GM19043 (cell line): ENCODE measurements around the gene SH3BP4.

Experiments used
- ATAC-seq: cut with Tn5 transposase; IDR thresholded peaks from one replicate; pipeline ENCODE4 v1.9.1; 2021; ENCODE audit warnings: low read depth; ENCODE audit not compliant: unreplicated experiment

Gene SH3BP4

GRCh38 chr2:235032466-235032865 is 80.6 kb downstream of the SH3BP4 start:
- no peak for ATAC-seq

- no peak for ATAC-seq
Measured at GRCh38 chr2:235032949-235033348, 81.1 kb downstream of the SH3BP4 start.

- ATAC-seq, result no peak
Measured at GRCh38 chr2:235034265-235035118, 82.7 kb downstream of the SH3BP4 start.

GRCh38 chr2:235037604-235038166 is 85.9 kb downstream of the SH3BP4 start:
- ATAC-seq, result no peak

DNA sequence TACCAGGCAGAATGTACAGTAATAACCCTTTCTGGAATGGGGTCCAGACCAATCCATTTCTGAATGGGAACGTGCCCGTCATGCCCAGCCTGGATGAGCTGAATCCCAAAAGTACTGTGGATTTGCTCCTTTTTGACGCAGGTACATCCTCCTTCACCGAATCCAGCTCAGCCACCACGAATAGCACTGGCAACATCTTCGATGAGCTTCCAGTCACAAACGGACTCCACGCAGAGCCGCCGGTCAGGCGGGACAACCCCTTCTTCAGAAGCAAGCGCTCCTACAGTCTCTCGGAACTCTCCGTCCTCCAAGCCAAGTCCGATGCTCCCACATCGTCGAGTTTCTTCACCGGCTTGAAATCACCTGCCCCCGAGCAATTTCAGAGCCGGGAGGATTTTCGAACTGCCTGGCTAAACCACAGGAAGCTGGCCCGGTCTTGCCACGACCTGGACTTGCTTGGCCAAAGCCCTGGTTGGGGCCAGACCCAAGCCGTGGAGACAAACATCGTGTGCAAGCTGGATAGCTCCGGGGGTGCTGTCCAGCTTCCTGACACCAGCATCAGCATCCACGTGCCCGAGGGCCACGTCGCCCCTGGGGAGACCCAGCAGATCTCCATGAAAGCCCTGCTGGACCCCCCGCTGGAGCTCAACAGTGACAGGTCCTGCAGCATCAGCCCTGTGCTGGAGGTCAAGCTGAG is 89.6 kb downstream of the SH3BP4 start:
- ATAC-seq, result no peak

DNA sequence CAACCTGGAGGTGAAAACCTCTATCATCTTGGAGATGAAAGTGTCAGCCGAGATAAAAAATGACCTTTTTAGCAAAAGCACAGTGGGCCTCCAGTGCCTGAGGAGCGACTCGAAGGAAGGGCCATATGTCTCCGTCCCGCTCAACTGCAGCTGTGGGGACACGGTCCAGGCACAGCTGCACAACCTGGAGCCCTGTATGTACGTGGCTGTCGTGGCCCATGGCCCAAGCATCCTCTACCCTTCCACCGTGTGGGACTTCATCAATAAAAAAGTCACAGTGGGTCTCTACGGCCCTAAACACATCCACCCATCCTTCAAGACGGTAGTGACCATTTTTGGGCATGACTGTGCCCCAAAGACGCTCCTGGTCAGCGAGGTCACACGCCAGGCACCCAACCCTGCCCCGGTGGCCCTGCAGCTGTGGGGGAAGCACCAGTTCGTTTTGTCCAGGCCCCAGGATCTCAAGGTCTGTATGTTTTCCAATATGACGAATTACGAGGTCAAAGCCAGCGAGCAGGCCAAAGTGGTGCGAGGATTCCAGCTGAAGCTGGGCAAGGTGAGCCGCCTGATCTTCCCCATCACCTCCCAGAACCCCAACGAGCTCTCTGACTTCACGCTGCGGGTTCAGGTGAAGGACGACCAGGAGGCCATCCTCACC is 90.2 kb downstream of the SH3BP4 start:
- ATAC-seq, result no peak

GRCh38 chr2:235042576-235043515 is 91.0 kb downstream of the SH3BP4 start:
- ATAC-seq, result no peak

- ATAC-seq, result no peak
Measured at GRCh38 chr2:235043762-235044500, 92.1 kb downstream of the SH3BP4 start.

GRCh38 chr2:235044501-235045271 is 92.9 kb downstream of the SH3BP4 start:
- ATAC-seq, result no peak

- ATAC-seq, result no peak
Measured at GRCh38 chr2:235045336-235045972, 93.6 kb downstream of the SH3BP4 start.

DNA sequence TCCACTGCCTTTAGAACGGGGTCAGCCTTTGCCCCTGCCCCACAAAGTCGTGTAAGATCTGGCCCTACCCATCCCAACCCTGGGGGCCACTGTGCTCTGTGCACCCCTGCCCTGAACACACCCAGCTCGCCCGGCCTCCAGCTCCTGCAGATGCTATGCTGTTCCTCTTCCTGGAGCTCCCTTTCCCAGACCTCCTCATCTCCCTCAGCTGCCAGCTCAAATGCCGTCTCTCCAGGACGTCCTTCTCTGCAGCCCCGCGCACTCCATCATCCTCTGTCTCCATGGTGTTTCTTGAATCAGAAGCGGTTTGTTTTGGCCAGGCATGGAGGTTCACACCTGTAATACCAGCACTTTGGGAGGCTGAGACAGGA is 94.1 kb downstream of the SH3BP4 start:
- no peak for ATAC-seq

DNA sequence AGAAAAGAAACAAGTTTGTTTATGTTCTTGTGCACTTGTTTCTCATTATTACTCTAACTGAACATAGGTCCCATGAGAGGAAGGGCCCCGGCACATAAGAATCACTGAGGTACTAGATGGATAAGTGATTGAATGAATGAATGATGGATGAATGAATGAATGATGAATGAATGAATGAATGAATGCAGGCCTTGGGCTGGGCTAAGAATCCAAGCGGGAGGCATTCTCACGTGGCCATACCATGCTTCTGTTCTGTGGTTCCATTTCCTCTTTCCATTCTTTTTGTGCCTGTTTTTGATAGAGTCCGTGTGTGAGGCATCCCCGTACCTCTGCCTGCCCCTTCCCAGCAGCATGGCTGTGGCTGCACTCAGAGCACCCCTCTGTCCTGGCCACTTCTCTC is 94.8 kb downstream of the SH3BP4 start:
- ATAC-seq, result no peak

DNA sequence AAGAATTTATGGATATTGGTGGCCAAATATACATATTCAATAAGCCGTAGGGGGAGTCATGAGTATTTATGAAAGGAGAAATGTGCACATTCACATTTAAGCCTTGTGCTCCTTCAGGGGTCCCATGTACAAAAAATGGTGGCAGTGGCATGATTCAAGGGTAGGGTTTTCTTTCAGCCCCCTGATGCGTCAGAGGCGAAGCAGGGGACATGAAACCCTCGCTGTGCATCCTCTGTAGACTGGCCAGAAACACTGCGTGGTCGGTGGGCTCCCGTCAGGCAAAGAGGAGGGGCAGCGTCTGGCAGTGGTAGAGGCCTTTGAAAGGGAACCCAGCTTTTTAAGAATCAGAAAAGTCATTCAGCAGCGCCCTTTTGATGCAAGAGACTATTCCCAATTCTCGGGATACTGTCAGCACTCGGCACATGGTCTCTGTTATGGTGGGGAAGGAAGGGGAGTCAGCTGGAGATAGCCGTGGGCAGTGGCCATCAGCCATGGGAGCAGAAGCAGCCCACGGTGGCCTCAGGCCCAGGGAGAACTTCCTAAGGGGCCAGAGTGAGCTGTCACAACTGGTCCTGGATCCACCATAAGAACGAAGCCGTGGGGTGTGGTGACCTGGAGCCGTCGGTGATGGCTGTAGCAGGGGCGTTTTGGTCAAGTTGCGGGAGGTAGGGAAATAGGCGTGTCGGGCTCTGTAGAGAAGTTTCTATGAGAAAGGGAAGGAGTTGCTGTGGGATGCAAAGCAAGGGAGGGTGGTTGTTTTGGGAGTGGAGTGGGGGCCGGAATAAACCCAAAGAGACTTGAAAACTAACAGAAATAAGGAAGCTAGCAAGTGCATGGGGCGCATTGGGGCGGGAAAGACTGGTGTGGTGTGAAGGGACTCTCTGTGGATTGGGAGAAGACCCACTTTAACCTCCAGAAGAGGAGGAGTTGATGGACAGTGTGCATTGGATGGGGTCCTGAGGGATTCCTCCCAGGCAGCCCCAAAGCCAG is 95.6 kb downstream of the SH3BP4 start:
- no peak for ATAC-seq

- no peak for ATAC-seq
Measured at GRCh38 chr2:235048549-235048948, 96.7 kb downstream of the SH3BP4 start.

DNA sequence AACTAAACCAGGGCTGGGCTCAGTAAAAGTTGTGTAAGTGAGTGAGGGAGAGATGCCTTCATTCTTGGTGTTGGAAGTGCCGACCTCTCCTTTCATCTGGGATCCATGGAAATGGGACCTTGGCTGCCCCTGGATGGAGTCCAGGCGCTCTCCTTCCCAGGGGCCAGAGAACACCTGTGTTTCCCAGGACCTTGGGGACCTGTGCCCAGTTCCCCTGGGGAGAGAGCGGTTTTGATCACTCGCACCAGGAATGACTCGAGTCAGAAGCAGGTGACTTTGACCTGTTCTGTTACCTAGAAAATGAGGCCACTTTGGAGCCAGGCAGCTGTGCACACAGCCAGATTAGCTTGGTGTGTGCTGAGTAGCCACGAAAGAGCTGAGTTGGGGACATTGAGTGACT is 97.3 kb downstream of the SH3BP4 start:
- ATAC-seq, result no peak

DNA sequence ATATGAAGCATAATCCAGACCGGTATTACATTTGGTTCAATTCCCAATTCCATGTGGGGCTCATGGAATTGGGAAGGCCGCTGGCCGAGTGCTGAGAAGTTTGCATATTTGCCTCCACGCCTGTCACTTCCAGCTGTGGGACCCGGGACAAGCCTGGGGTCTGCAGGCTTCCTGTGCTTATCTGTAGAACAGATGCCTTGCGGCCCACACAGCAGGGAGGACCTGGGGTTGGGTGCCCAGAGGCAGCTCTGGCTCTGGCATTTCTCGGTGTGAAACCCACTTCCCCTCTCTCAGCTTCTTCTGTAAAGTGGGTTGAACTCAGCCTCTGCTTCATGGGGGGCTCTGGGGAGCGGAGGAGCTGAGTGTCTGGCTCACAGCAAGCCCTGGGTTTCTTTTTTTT is 97.9 kb downstream of the SH3BP4 start:
- ATAC-seq, result no peak

- no peak for ATAC-seq
Measured at GRCh38 chr2:235050980-235051351, 99.1 kb downstream of the SH3BP4 start.
